NCI-H2029 treated with DMSO at 0.1 percent for 48 hours (cell line): ENCODE measurements around the gene MPP7.

Source experiments
- DNase-seq: peaks from one replicate; lab custom pipeline; 2025; lab: John Stamatoyannopoulos, UW

MPP7 gene

GRCh38 chr10:28266449-28267224 lies 36.2 kb downstream of the MPP7 start:
- no peak for DNase-seq

- peak; percentile 60 for DNase-seq
These were observed 39.6 kb downstream of the MPP7 start for GRCh38 chr10:28263136-28263857.

DNA sequence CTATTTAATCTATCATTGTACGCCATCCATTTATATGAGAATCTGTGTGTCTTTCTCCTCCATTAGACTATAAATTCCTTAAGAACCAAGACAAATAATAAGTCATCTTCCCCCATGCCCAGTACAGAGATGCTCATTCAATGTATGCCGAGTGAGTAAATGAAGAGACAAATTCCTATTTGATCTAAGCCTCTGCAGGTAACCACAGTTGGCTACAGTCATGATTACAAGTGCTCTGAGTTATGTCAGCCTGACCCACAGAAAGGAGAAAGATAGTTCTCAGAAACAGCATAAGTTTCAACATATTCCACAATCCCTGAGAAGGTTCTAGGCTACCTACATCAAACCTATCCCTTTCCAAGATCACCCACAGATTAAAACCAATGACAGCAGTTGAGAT lies 46.1 kb downstream of the MPP7 start:
- DNase-seq, result no peak

GRCh38 chr10:28254290-28254985 lies 48.4 kb downstream of the MPP7 start:
- DNase-seq, result no peak

DNA sequence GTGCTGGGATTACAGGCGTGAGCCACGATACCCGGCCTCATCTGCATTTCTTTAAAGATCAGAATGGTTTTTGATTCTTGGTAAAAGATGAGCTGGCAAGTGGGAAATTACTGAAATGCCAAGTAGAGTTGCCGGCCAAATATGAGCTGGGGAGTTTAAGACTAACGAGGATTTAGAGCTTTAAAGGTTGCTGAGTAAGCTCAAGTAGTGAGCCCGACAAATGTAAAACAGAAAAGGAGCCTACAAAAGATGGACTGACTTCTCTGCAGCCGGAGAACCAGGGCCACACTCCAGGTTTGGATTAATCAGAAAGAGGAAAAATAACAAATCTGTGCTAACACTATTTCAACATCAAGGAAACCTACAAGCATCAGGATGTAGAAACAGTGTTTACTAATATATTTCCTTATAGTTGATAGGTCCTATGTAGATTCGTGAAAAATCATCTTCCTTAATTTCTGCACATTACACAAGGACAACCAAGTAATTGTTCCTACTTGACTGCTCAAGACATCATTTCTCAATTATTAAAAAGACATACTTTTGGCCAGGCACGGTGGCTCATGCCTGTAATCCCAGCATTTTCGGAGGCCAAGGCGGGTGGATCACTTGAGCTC lies 49.6 kb downstream of the MPP7 start:
- no peak for DNase-seq
